ENCODE data around the gene LRRN2. TPM values are rescaled to one million over a fixed set of nuclear protein-coding genes. Genes with fewer than 3 reads are reported as not detected.

LRRN2 gene
- total and polyA plus RNA-seq, 2 of the 8 experiments (the other 6 are each of a cell fraction or from before 2014, with no cell fraction given) = 1.8 to 2.3 TPM

DNA sequence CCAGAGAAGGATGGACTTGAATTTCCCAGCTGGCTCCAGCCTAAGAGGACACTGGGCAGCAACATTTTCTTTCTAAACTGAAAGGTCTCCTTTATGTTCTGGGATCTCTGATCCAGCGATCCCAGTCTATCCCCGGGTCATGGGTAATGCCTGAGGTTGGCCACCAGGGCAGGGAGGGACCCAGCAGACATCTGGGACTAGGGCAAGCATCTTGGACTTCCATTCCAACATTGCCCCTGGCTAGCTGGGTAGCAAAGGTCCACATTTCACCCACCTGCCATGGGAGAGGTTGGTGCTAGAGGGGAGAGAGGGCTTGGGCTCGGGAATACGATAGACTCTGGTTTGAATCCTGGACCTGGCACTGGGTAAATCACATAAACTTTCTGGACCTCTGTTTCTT, 84.6 kb downstream of the LRRN2 start (continued):
- TF ChIP-seq, protein P1, sequence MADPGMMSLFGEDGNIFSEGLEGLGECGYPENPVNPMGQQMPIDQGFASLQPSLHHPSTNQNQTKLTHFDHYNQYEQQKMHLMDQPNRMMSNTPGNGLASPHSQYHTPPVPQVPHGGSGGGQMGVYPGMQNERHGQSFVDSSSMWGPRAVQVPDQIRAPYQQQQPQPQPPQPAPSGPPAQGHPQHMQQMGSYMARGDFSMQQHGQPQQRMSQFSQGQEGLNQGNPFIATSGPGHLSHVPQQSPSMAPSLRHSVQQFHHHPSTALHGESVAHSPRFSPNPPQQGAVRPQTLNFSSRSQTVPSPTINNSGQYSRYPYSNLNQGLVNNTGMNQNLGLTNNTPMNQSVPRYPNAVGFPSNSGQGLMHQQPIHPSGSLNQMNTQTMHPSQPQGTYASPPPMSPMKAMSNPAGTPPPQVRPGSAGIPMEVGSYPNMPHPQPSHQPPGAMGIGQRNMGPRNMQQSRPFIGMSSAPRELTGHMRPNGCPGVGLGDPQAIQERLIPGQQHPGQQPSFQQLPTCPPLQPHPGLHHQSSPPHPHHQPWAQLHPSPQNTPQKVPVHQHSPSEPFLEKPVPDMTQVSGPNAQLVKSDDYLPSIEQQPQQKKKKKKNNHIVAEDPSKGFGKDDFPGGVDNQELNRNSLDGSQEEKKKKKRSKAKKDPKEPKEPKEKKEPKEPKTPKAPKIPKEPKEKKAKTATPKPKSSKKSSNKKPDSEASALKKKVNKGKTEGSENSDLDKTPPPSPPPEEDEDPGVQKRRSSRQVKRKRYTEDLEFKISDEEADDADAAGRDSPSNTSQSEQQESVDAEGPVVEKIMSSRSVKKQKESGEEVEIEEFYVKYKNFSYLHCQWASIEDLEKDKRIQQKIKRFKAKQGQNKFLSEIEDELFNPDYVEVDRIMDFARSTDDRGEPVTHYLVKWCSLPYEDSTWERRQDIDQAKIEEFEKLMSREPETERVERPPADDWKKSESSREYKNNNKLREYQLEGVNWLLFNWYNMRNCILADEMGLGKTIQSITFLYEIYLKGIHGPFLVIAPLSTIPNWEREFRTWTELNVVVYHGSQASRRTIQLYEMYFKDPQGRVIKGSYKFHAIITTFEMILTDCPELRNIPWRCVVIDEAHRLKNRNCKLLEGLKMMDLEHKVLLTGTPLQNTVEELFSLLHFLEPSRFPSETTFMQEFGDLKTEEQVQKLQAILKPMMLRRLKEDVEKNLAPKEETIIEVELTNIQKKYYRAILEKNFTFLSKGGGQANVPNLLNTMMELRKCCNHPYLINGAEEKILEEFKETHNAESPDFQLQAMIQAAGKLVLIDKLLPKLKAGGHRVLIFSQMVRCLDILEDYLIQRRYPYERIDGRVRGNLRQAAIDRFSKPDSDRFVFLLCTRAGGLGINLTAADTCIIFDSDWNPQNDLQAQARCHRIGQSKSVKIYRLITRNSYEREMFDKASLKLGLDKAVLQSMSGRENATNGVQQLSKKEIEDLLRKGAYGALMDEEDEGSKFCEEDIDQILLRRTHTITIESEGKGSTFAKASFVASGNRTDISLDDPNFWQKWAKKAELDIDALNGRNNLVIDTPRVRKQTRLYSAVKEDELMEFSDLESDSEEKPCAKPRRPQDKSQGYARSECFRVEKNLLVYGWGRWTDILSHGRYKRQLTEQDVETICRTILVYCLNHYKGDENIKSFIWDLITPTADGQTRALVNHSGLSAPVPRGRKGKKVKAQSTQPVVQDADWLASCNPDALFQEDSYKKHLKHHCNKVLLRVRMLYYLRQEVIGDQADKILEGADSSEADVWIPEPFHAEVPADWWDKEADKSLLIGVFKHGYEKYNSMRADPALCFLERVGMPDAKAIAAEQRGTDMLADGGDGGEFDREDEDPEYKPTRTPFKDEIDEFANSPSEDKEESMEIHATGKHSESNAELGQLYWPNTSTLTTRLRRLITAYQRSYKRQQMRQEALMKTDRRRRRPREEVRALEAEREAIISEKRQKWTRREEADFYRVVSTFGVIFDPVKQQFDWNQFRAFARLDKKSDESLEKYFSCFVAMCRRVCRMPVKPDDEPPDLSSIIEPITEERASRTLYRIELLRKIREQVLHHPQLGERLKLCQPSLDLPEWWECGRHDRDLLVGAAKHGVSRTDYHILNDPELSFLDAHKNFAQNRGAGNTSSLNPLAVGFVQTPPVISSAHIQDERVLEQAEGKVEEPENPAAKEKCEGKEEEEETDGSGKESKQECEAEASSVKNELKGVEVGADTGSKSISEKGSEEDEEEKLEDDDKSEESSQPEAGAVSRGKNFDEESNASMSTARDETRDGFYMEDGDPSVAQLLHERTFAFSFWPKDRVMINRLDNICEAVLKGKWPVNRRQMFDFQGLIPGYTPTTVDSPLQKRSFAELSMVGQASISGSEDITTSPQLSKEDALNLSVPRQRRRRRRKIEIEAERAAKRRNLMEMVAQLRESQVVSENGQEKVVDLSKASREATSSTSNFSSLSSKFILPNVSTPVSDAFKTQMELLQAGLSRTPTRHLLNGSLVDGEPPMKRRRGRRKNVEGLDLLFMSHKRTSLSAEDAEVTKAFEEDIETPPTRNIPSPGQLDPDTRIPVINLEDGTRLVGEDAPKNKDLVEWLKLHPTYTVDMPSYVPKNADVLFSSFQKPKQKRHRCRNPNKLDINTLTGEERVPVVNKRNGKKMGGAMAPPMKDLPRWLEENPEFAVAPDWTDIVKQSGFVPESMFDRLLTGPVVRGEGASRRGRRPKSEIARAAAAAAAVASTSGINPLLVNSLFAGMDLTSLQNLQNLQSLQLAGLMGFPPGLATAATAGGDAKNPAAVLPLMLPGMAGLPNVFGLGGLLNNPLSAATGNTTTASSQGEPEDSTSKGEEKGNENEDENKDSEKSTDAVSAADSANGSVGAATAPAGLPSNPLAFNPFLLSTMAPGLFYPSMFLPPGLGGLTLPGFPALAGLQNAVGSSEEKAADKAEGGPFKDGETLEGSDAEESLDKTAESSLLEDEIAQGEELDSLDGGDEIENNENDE (IDR thresholded peaks at IDR 0.05; ENCODE audit: insufficient replicate concordance, low read length) = no peak
- TF ChIP-seq, protein P2, sequence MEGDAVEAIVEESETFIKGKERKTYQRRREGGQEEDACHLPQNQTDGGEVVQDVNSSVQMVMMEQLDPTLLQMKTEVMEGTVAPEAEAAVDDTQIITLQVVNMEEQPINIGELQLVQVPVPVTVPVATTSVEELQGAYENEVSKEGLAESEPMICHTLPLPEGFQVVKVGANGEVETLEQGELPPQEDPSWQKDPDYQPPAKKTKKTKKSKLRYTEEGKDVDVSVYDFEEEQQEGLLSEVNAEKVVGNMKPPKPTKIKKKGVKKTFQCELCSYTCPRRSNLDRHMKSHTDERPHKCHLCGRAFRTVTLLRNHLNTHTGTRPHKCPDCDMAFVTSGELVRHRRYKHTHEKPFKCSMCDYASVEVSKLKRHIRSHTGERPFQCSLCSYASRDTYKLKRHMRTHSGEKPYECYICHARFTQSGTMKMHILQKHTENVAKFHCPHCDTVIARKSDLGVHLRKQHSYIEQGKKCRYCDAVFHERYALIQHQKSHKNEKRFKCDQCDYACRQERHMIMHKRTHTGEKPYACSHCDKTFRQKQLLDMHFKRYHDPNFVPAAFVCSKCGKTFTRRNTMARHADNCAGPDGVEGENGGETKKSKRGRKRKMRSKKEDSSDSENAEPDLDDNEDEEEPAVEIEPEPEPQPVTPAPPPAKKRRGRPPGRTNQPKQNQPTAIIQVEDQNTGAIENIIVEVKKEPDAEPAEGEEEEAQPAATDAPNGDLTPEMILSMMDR (IDR thresholded peaks at IDR 0.05; ENCODE audit: control extremely low read depth in 1 of 3, insufficient read depth in 1 of 3, low read depth in 1 of 3, low read length in 3 of 3) = peak; percentile 48 to 69 (median 62)
- TF ChIP-seq NRF1 (IDR thresholded peaks at IDR 0.05; ENCODE audit: low read depth, low read length) (no peak), CHD1 (IDR thresholded peaks at IDR 0.05; ENCODE audit: low read depth, low read length) (no peak), SUZ12 (IDR thresholded peaks at IDR 0.05; ENCODE audit: low read length) (no peak), GTF2F1 (IDR thresholded peaks at IDR 0.05; ENCODE audit: borderline replicate concordance, low read depth, low read length) (no peak), EGR1 (IDR thresholded peaks at IDR 0.05; ENCODE audit: borderline replicate concordance, low read depth, low read length) (no peak)
